SK-N-SH (cell line): Measurements from ENCODE around the gene NPEPL1. TPM values are rescaled to one million over a fixed set of nuclear protein-coding genes. Genes with fewer than 3 reads are reported as not detected.

Source experiments
- CTCF ChIA-PET: fragments of 300-600, 350-600 bp; formaldehyde crosslinking; extraction: SDS; loops from one replicate; lab custom pipeline; 2021; lab: Yijun Ruan, JAX
- POLR2A ChIA-PET: fragments of 350-600 bp; sonication (Branson Sonifier 250); formaldehyde crosslinking; extraction: SDS; loops from one replicate; lab custom pipeline; 2020; ENCODE audit warnings: antibody characterized with exemption, inconsistent platforms; lab: Yijun Ruan, JAX
- DNase-seq: peaks from one replicate; pipeline ENCODE4 v3.0.0; 2012
- H2AFZ ChIP-seq: fragments of 200-600 bp; sonication (generic); 2 replicates; pipeline ENCODE4 v1.8.1; 2016; ENCODE audit warnings: antibody characterized with exemption, mild to moderate bottlenecking, low read depth
- H3F3A ChIP-seq: fragments of 200-600 bp; sonication (generic); replicated peaks from 2 replicates; pipeline ENCODE3; 2016; ENCODE audit warnings: antibody characterized with exemption, mild to moderate bottlenecking; ENCODE audit not compliant: insufficient read depth
- H3K27ac ChIP-seq, 2 experiments: fragments of 200-500 bp in 1 of 2; fragments of 200-600 bp in 1 of 2; sonication (Bioruptor generic) in 1 of 2; sonication (generic), shearing (Covaris generic) in 1 of 2; 2 replicates each; pipeline versions ENCODE4 v1.5.1 to v1.6.1; 2014 to 2016; ENCODE audit warnings: low read depth in 2 of 2, inconsistent platforms in 1 of 2, low read length in 1 of 2, mild to moderate bottlenecking in 1 of 2, mixed read lengths in 1 of 2
- H3K27me3 ChIP-seq: fragments of 200-600 bp; sonication (generic), shearing (Covaris generic); 2 replicates; pipeline ENCODE4 v1.6.1; 2016; ENCODE audit warnings: mixed run types; ENCODE audit not compliant: insufficient read depth
- H3K36me3 ChIP-seq, 2 experiments: fragments of 200-500 bp in 1 of 2; fragments of 200-600 bp in 1 of 2; sonication (Bioruptor generic) in 1 of 2; sonication (generic) in 1 of 2; replicated peaks in 1 of 2; 2 replicates each; pipeline versions ENCODE3 to v1.5.1; 2014 to 2016; ENCODE audit warnings: low read length in 1 of 2, mild to moderate bottlenecking in 1 of 2; ENCODE audit not compliant: insufficient read depth in 2 of 2, control insufficient read depth in 1 of 2
- H3K4me1 ChIP-seq, 2 experiments: fragments of 200-500 bp in 1 of 2; fragments of 200-600 bp in 1 of 2; sonication (Bioruptor generic) in 1 of 2; sonication (generic), shearing (Covaris generic) in 1 of 2; 2 replicates each; pipeline versions ENCODE4 v1.5.1 to v1.6.1; 2014 to 2016; ENCODE audit warnings: low read depth in 1 of 2, low read length in 1 of 2, mixed run types in 1 of 2; ENCODE audit not compliant: insufficient read depth in 2 of 2, control insufficient read depth in 1 of 2
- H3K4me2 ChIP-seq: fragments of 200-600 bp; sonication (generic), shearing (Covaris generic); 2 replicates; pipeline ENCODE4 v1.6.1; 2017; ENCODE audit warnings: mixed run types
- H3K4me3 ChIP-seq, 2 experiments: fragments of 200-500 bp in 1 of 2; fragments of 200-600 bp in 1 of 2; sonication (Bioruptor generic) in 1 of 2; sonication (generic), shearing (Covaris generic) in 1 of 2; 2 replicates each; pipeline versions ENCODE4 v1.5.1 to v1.8.1; 2014 to 2016; ENCODE audit warnings: low read depth in 2 of 2, inconsistent platforms in 1 of 2, low read length in 1 of 2, mild to moderate bottlenecking in 1 of 2, mixed read lengths in 1 of 2, moderate library complexity in 1 of 2
- H3K79me2 ChIP-seq: fragments of 200-600 bp; sonication (generic); 2 replicates; pipeline ENCODE4 v1.8.1; 2017; ENCODE audit warnings: mild to moderate bottlenecking; ENCODE audit not compliant: insufficient read depth
- H3K9ac ChIP-seq: fragments of 200-600 bp; sonication (generic); 2 replicates; pipeline ENCODE4 v1.6.1; 2017; ENCODE audit warnings: mixed run types
- H3K9me2 ChIP-seq: fragments of 200-600 bp; sonication (generic); 2 replicates; pipeline ENCODE4 v1.6.1; 2017; ENCODE audit warnings: mixed run types
- H3K9me3 ChIP-seq: fragments of 200-600 bp; sonication (generic); 2 replicates; pipeline ENCODE4 v1.6.1; 2017; ENCODE audit warnings: mixed run types, mild to moderate bottlenecking, moderate library complexity
- H4K20me1 ChIP-seq: fragments of 200-600 bp; sonication (generic); 2 replicates; pipeline ENCODE4 v1.6.1; 2017; ENCODE audit warnings: mild to moderate bottlenecking, mixed run types; ENCODE audit not compliant: insufficient read depth
- CHD2 ChIP-seq: fragments of 150-350 bp; IDR thresholded peaks from 2 replicates; pipeline ENCODE4 v1.6.1; 2018; ENCODE audit warnings: low read length; ENCODE audit not compliant: partially characterized antibody
- FOXJ3 ChIP-seq: sonication (generic); formaldehyde crosslinking; IDR thresholded peaks from 2 replicates; pipeline ENCODE4 v1.5.1; 2020; ENCODE audit warnings: mild to moderate bottlenecking, missing genetic modification reagents
- GATA2 ChIP-seq: sonication (generic); formaldehyde crosslinking; IDR thresholded peaks from 2 replicates; pipeline ENCODE4 v1.5.0; 2020; ENCODE audit warnings: mild to moderate bottlenecking, missing genetic modification reagents
- JUND ChIP-seq: IDR thresholded peaks from 2 replicates; pipeline ENCODE4 v1.4.0; 2012
- MXI1 ChIP-seq: IDR thresholded peaks from 2 replicates; pipeline ENCODE4 v1.6.1; 2012; ENCODE audit warnings: mild to moderate bottlenecking, low read depth, low read length, improper control_type of control experiment
- NFIC ChIP-seq: IDR thresholded peaks from 2 replicates; pipeline ENCODE4 v1.4.0; 2012; ENCODE audit warnings: borderline replicate concordance
- RAD21 ChIP-seq: IDR thresholded peaks from 2 replicates; pipeline ENCODE4 v1.6.1; 2012; ENCODE audit warnings: mild to moderate bottlenecking, low read length
- RFX5 ChIP-seq: IDR thresholded peaks from 2 replicates; pipeline ENCODE4 v1.6.1; 2012; ENCODE audit warnings: mild to moderate bottlenecking, improper control_type of control experiment, low read length
- SIN3A ChIP-seq: IDR thresholded peaks from 2 replicates; pipeline ENCODE4 v1.6.1; 2012; ENCODE audit warnings: low read depth, mild to moderate bottlenecking, low read length, moderate library complexity, borderline replicate concordance
- SMC3 ChIP-seq: IDR thresholded peaks from 2 replicates; pipeline ENCODE4 v1.6.1; 2012; ENCODE audit warnings: low read depth, low read length, improper control_type of control experiment
- TAF1 ChIP-seq: IDR thresholded peaks from 2 replicates; pipeline ENCODE4 v1.6.1; 2012; ENCODE audit warnings: low read depth, mild to moderate bottlenecking, low read length, moderate library complexity, borderline replicate concordance
- TEAD4 ChIP-seq: IDR thresholded peaks from 2 replicates; pipeline ENCODE4 v1.4.0; 2012; ENCODE audit warnings: mild to moderate bottlenecking, borderline replicate concordance; ENCODE audit not compliant: insufficient read depth
- WGBS: methylation state at CpG from one replicate; pipeline ENCODE4 v1.1.6; 2017; ENCODE audit warnings: low lambda C conversion rate; 5-methylcytosine and 5-hydroxymethylcytosine counted together
- polyA plus RNA-seq, 3 experiments: library from polyadenylated mRNA; depleted of rRNA; stranded (reverse); fragments of >200 nt; gene quantifications; 2 replicates each; pipeline ENCODE4 v1.2.3, GENCODE V29; 2012
- TF ChIP-seq, protein P1 (sequence below): fragments of 200-600 bp; sonication (generic); IDR thresholded peaks from 2 replicates; pipeline ENCODE4 v1.6.1; 2017; ENCODE audit warnings: antibody characterized with exemption, mild to moderate bottlenecking, moderate library complexity
- TF ChIP-seq, protein P2 (sequence below): IDR thresholded peaks from 2 replicates; pipeline ENCODE4 v1.4.0; 2012; ENCODE audit warnings: low read depth, borderline replicate concordance
- TF ChIP-seq, protein P3 (sequence below): IDR thresholded peaks from 2 replicates; pipeline ENCODE4 v1.6.1; 2012; ENCODE audit warnings: mild to moderate bottlenecking, low read depth, low read length, moderate library complexity
- TF ChIP-seq, protein P4 (sequence below): IDR thresholded peaks from 2 replicates; pipeline ENCODE4 v1.4.0; 2012; ENCODE audit warnings: low read depth, borderline replicate concordance

The NPEPL1 gene
- polyA plus RNA-seq, 1 of the 3 experiments (the other 2 are of a cell fraction): 2.8 TPM

DNA sequence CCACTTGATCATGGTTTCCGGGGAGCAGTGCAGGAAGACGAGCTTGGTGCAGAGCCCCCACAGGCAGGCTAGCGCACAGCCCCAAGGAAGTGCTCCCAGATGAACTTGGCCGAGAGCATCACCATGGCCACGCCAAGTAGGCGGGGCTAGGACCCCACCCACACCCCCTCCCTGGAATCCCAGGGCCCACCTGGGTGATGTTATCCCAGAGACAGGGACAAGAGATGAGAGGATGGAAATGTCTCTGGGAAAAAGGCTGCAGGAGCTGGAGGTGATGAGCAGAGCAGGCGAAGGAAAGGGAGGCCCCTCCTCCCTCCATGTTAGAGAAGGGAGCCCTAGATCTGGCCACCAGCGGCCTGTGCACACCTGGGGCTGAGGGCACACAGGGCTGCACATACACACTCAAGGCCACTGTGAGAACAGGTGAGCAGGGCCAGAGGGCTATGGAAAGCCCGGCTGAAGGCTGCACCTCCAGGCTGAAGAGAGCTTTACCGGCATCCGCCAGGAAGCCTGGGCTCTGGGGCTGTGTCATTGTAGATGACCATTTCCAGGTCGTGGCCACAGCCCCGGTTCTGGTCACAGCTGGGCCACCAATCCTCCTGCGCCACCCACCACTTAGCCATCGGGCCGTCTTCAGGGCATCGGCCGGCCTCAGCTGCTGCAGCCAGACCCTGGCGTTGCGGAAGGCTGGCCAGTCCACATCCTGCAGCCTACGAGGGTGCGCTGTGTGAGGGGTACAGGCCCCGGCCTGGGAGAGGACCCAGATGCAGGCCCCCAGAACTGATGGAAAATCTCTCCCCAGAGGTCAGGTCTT, 24.9 kb downstream of the NPEPL1 start:
- H3K4me3 ChIP-seq: no peak overlapping the region
- POLR2A ChIA-PET: interaction anchor here (0.6 kb wide), 1 partner anchor 359 kb away, joined by 4 read pairs; no protein-coding TSS in a partner anchor

More for the DNA sequence above, 24.9 kb downstream of the NPEPL1 start:
- no peak for DNase-seq
- no peak overlapping the region for H2AFZ ChIP-seq
- TF ChIP-seq CHD2 (no peak), RFX5 (no peak), TAF1 (no peak), NFIC (no peak), JUND (no peak), TEAD4 (no peak), SMC3 (no peak), GATA2 (no peak), RAD21 (no peak), FOXJ3 (CRISPR knock-in tag) (no peak), SIN3A (no peak), MXI1 (no peak)
- TF ChIP-seq, protein P1, sequence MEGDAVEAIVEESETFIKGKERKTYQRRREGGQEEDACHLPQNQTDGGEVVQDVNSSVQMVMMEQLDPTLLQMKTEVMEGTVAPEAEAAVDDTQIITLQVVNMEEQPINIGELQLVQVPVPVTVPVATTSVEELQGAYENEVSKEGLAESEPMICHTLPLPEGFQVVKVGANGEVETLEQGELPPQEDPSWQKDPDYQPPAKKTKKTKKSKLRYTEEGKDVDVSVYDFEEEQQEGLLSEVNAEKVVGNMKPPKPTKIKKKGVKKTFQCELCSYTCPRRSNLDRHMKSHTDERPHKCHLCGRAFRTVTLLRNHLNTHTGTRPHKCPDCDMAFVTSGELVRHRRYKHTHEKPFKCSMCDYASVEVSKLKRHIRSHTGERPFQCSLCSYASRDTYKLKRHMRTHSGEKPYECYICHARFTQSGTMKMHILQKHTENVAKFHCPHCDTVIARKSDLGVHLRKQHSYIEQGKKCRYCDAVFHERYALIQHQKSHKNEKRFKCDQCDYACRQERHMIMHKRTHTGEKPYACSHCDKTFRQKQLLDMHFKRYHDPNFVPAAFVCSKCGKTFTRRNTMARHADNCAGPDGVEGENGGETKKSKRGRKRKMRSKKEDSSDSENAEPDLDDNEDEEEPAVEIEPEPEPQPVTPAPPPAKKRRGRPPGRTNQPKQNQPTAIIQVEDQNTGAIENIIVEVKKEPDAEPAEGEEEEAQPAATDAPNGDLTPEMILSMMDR: no peak
- TF ChIP-seq, protein P2, sequence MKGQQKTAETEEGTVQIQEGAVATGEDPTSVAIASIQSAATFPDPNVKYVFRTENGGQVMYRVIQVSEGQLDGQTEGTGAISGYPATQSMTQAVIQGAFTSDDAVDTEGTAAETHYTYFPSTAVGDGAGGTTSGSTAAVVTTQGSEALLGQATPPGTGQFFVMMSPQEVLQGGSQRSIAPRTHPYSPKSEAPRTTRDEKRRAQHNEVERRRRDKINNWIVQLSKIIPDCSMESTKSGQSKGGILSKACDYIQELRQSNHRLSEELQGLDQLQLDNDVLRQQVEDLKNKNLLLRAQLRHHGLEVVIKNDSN: no peak
- TF ChIP-seq, protein P3, sequence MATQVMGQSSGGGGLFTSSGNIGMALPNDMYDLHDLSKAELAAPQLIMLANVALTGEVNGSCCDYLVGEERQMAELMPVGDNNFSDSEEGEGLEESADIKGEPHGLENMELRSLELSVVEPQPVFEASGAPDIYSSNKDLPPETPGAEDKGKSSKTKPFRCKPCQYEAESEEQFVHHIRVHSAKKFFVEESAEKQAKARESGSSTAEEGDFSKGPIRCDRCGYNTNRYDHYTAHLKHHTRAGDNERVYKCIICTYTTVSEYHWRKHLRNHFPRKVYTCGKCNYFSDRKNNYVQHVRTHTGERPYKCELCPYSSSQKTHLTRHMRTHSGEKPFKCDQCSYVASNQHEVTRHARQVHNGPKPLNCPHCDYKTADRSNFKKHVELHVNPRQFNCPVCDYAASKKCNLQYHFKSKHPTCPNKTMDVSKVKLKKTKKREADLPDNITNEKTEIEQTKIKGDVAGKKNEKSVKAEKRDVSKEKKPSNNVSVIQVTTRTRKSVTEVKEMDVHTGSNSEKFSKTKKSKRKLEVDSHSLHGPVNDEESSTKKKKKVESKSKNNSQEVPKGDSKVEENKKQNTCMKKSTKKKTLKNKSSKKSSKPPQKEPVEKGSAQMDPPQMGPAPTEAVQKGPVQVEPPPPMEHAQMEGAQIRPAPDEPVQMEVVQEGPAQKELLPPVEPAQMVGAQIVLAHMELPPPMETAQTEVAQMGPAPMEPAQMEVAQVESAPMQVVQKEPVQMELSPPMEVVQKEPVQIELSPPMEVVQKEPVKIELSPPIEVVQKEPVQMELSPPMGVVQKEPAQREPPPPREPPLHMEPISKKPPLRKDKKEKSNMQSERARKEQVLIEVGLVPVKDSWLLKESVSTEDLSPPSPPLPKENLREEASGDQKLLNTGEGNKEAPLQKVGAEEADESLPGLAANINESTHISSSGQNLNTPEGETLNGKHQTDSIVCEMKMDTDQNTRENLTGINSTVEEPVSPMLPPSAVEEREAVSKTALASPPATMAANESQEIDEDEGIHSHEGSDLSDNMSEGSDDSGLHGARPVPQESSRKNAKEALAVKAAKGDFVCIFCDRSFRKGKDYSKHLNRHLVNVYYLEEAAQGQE: no peak
- TF ChIP-seq, protein P4, sequence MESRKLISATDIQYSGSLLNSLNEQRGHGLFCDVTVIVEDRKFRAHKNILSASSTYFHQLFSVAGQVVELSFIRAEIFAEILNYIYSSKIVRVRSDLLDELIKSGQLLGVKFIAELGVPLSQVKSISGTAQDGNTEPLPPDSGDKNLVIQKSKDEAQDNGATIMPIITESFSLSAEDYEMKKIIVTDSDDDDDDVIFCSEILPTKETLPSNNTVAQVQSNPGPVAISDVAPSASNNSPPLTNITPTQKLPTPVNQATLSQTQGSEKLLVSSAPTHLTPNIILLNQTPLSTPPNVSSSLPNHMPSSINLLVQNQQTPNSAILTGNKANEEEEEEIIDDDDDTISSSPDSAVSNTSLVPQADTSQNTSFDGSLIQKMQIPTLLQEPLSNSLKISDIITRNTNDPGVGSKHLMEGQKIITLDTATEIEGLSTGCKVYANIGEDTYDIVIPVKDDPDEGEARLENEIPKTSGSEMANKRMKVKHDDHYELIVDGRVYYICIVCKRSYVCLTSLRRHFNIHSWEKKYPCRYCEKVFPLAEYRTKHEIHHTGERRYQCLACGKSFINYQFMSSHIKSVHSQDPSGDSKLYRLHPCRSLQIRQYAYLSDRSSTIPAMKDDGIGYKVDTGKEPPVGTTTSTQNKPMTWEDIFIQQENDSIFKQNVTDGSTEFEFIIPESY: no peak
- 83% methylated on average over 11 of the region's 23 CpGs for WGBS
- H3K27me3 ChIP-seq: no peaks in the 10 kb centered on the region
- H4K20me1 ChIP-seq: no peaks in the 10 kb centered on the region
- H3K4me1 ChIP-seq: peaks cover 0 to 5% of the 10 kb centered on the region in 2 experiments; a peak in 1 of 4 replicates
- H3K9me2 ChIP-seq: no peaks in the 10 kb centered on the region
- no peaks in the 10 kb centered on the region for H3F3A ChIP-seq
- H3K36me3 ChIP-seq: no peaks in the 10 kb centered on the region
- H3K79me2 ChIP-seq: no peaks in the 10 kb centered on the region
- H3K9ac ChIP-seq: no peak overlapping the region
- H3K9me3 ChIP-seq: no peaks in the 10 kb centered on the region
- H3K4me2 ChIP-seq: no peak overlapping the region
- no peak overlapping the region; a peak in 1 of 4 replicates for H3K27ac ChIP-seq
- CTCF ChIA-PET: interaction anchor here (0.7 to 2.0 kb wide), 3 partner anchors 11 to 17 kb away, joined by 3 to 6 read pairs (median 3); no protein-coding TSS in a partner anchor
